BJ (cell line): ENCODE measurements around the gene S1PR3. TPM values are rescaled to one million over a fixed set of nuclear protein-coding genes. Genes with fewer than 3 reads are reported as not detected.

Source experiments
- CTCF ChIA-PET: fragments of 350-600 bp; formaldehyde crosslinking; extraction: SDS; loops from one replicate; lab custom pipeline; 2021; ENCODE audit warnings: antibody characterized with exemption, inconsistent platforms; lab: Yijun Ruan, JAX
- POLR2A ChIA-PET: fragments of 300-600 bp; sonication (Branson Sonifier 250); formaldehyde crosslinking; extraction: SDS; loops from one replicate; lab custom pipeline; 2021; ENCODE audit warnings: antibody characterized with exemption; lab: Charles Lee
- DNase-seq: peaks from one replicate; pipeline ENCODE4 v3.0.0-alpha.2; 2011; ENCODE audit warnings: low read depth
- H3K27me3 ChIP-seq: 2 replicates; pipeline ENCODE4 v1.6.0; 2011; ENCODE audit warnings: low read length; ENCODE audit not compliant: control insufficient read depth, insufficient read depth
- H3K36me3 ChIP-seq: 2 replicates; pipeline ENCODE4 v1.5.1; 2011; ENCODE audit warnings: low read length; ENCODE audit not compliant: control insufficient read depth, insufficient read depth
- H3K4me3 ChIP-seq: 2 replicates; pipeline ENCODE4 v1.5.1; 2011; ENCODE audit warnings: low read depth, mild to moderate bottlenecking, control low read depth, low read length
- CTCF ChIP-seq: IDR thresholded peaks from 2 replicates; pipeline ENCODE4 v1.5.1; 2011; ENCODE audit warnings: low read depth, mild to moderate bottlenecking, control low read depth, inconsistent platforms, low read length, moderate library complexity; ENCODE audit not compliant: insufficient read depth
- polyA plus RNA-seq: library from polyadenylated mRNA; depleted of rRNA; stranded (reverse); fragments of >200 nt; gene quantifications from 2 replicates; pipeline ENCODE4 v1.2.3, GENCODE V29; 2011; rRNA removed

The S1PR3 gene
- polyA plus RNA-seq, 1 experiment = 20.3 TPM

GRCh38 chr9:89048616-89049015 lies 57.3 kb downstream of the S1PR3 start:
- DNase-seq = no peak
- CTCF ChIA-PET = no interaction called here
- no peak for TF ChIP-seq CTCF
- no peaks in the 10 kb centered on the region for H3K36me3 ChIP-seq
- POLR2A ChIA-PET = no interaction called here
- no peaks in the 10 kb centered on the region for H3K27me3 ChIP-seq
- H3K4me3 ChIP-seq = no peak overlapping the region

DNA sequence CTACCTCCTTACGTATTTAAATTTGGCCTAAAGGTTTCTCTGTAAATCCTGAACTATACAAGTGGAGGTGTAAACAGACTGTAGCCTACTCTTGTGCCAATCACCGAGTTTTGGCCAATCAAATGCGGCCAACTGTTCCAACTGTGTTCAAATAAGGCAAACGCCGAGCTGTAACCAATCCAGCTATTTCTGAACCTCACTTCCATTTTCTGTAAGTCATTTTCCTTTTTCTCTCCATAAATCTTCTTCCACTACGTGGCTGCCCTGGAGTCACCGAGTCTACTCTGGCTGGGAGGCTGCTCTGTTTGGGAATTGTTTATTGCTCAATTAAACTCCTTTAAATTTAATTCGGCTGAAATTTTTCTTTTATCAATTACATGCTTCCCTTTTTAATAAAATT lies 58.4 kb downstream of the S1PR3 start:
- no peak for TF ChIP-seq CTCF
- H3K27me3 ChIP-seq = no peaks in the 10 kb centered on the region
- POLR2A ChIA-PET = no interaction called here
- DNase-seq = no peak
- H3K36me3 ChIP-seq = no peaks in the 10 kb centered on the region
- CTCF ChIA-PET = no interaction called here
- H3K4me3 ChIP-seq = no peak overlapping the region

- CTCF ChIA-PET = no interaction called here
Measured at GRCh38 chr9:89051421-89052025, 60.3 kb downstream of the S1PR3 start.

GRCh38 chr9:89052470-89053097 lies 61.3 kb downstream of the S1PR3 start:
- TF ChIP-seq CTCF = no peak
- H3K36me3 ChIP-seq = no peaks in the 10 kb centered on the region
- POLR2A ChIA-PET = no interaction called here
- H3K4me3 ChIP-seq = no peak overlapping the region
- CTCF ChIA-PET = no interaction called here
- no peak for DNase-seq
- no peaks in the 10 kb centered on the region for H3K27me3 ChIP-seq

More at GRCh38 chr9:89051421-89052025, 60.3 kb downstream of the S1PR3 start:
- no peaks in the 10 kb centered on the region for H3K36me3 ChIP-seq
- no peaks in the 10 kb centered on the region for H3K27me3 ChIP-seq
- TF ChIP-seq CTCF = no peak
- H3K4me3 ChIP-seq = no peak overlapping the region
- POLR2A ChIA-PET = no interaction called here
- no peak for DNase-seq

- no peak for TF ChIP-seq CTCF
- POLR2A ChIA-PET = no interaction called here
- H3K27me3 ChIP-seq = no peaks in the 10 kb centered on the region
- no peak for DNase-seq
- CTCF ChIA-PET = interaction anchor here (1.1 kb wide), 1 partner anchor 12 kb away, joined by 3 read pairs; no protein-coding TSS in a partner anchor
- no peak overlapping the region for H3K4me3 ChIP-seq
- no peaks in the 10 kb centered on the region for H3K36me3 ChIP-seq
Measured at GRCh38 chr9:89053301-89053700, 62.0 kb downstream of the S1PR3 start.

Other genes starting within 250 kb of the S1PR3 start
- 0.78 and 1.3 TPM in 2 replicates for gene SHC3, start 187.3 kb downstream of the S1PR3 start, polyA plus RNA-seq